Left lung (tissue), 10 donors: ENCODE measurements around the gene ST6GALNAC6. TPM values are rescaled to one million over a fixed set of nuclear protein-coding genes. Genes with fewer than 3 reads are reported as not detected.

Source experiments
- ATAC-seq: fragments of 200-7000 bp; cut with Tn5 transposase; one replicate; pipeline ENCODE4 v1.9.1; 2020; ENCODE audit warnings: moderate library complexity
- DNase-seq, 4 donors: peaks; one replicate each; pipeline ENCODE4 v3.0.0-alpha.2; 2013 to 2020
- H3K27ac ChIP-seq, 2 donors: fragments of 200-600 bp; sonication (generic) in 1 of 2; one replicate each; pipeline versions ENCODE4 v1.5.0 to v1.8.0; 2020 to 2021
- H3K27me3 ChIP-seq, 2 donors: fragments of 200-600 bp; sonication (generic) in 1 of 2; one replicate each; pipeline versions ENCODE4 v1.5.0 to v1.8.0; 2020 to 2021
- H3K36me3 ChIP-seq, 2 donors: fragments of 200-600 bp; sonication (generic) in 1 of 2; one replicate each; pipeline versions ENCODE4 v1.5.0 to v1.8.0; 2020 to 2021
- H3K4me1 ChIP-seq, 2 donors: fragments of 200-600 bp; one replicate each; pipeline ENCODE4 v1.8.0; 2021
- H3K4me3 ChIP-seq, 2 donors: fragments of 200-600 bp; sonication (generic) in 1 of 2; one replicate each; pipeline versions ENCODE4 v1.5.0 to v1.8.0; 2020 to 2021; ENCODE audit warnings: mild to moderate bottlenecking in 1 of 2
- H3K9me3 ChIP-seq, 2 donors: fragments of 200-600 bp; sonication (generic) in 1 of 2; one replicate each; pipeline versions ENCODE4 v1.5.0 to v1.8.0; 2020 to 2021
- CTCF ChIP-seq, 2 donors: fragments of 200-600 bp; sonication (generic) in 1 of 2; IDR thresholded peaks; one replicate each; pipeline versions ENCODE4 v1.5.0 to v1.8.0; 2021; ENCODE audit warnings: antibody characterized with exemption in 2 of 2
- intact Hi-C, 2 donors: fragments of 100-400 bp; cut with DNase I; formaldehyde crosslinking; loops; one replicate each; pipeline versions ENCODE4 v1.11.2 to v1.14.2; 2022
- polyA plus RNA-seq, 6 donors: library from polyadenylated mRNA; unstranded; fragments of 120-200 nt; gene quantifications; one replicate each; pipeline ENCODE4 v1.2.1, GENCODE V29; 2013; ENCODE audit not compliant: insufficient read length in 6 of 6
- total RNA-seq, 2 donors: library from RNA; stranded (reverse); fragmentation: NEBNext Ultra II Directional; extraction: Animal tissue kit (Norgen Biotek cat#: 25700); gene quantifications; one replicate each; pipeline ENCODE4 v1.2.1, GENCODE V29; 2021
- donor health status: DM: no; HTN: yes; CAD: no.
- donor health status: DM: no; HTN: no; CAD: no.

Gene ST6GALNAC6
- total and polyA plus RNA-seq, 8 donors = 43.5 to 57.0 (median 48.6) TPM

GRCh38 chr9:127929625-127929979 is 30.2 kb upstream of the ST6GALNAC6 start:
- H3K27me3 ChIP-seq = peaks cover 0 to 68% of the 10 kb centered on the region in 2 donors
- H3K27ac ChIP-seq = no peak overlapping the region
- peaks cover 0 to 5% of the 10 kb centered on the region in 2 donors for H3K36me3 ChIP-seq
- ATAC-seq = no peak
- H3K4me1 ChIP-seq = peaks cover 26 to 45% of the 10 kb centered on the region in 2 donors
- no peaks in the 10 kb centered on the region for H3K9me3 ChIP-seq
- no peak for DNase-seq
- intact Hi-C loops = loop anchor here in 1 of 2 donors (10.0 kb wide), 1 partner anchor 415 kb away; no protein-coding TSS in a partner anchor
- no peak for TF ChIP-seq CTCF (IDR thresholded peaks at IDR 0.05)
- no peak overlapping the region for H3K4me3 ChIP-seq

GRCh38 chr9:127928676-127929624 is 29.5 kb upstream of the ST6GALNAC6 start:
- no peak for ATAC-seq
- intact Hi-C loops = loop anchor here in 1 of 2 donors (10.0 kb wide), 1 partner anchor 414 kb away; no protein-coding TSS in a partner anchor
- Histone ChIP-seq H3K4me3 (no peak overlapping the region), H3K27ac (no peak overlapping the region), H3K36me3 (no peaks in the 10 kb centered on the region), H3K9me3 (no peaks in the 10 kb centered on the region), H3K4me1 (peaks cover 26 to 40% of the 10 kb centered on the region in 2 donors), H3K27me3 (peaks cover 0 to 68% of the 10 kb centered on the region in 2 donors)
- DNase-seq = no peak
- TF ChIP-seq CTCF (IDR thresholded peaks at IDR 0.05) = no peak

GRCh38 chr9:127927988-127928675 is 28.7 kb upstream of the ST6GALNAC6 start:
- no peaks in the 10 kb centered on the region for H3K36me3 ChIP-seq
- no peaks in the 10 kb centered on the region for H3K9me3 ChIP-seq
- no peak overlapping the region for H3K27ac ChIP-seq
- no peak for TF ChIP-seq CTCF (IDR thresholded peaks at IDR 0.05)
- intact Hi-C loops = loop anchor here in 1 of 2 donors (10.0 kb wide), 1 partner anchor 413 kb away; no protein-coding TSS in a partner anchor
- DNase-seq (no peak), ATAC-seq (peak; percentile 20)
- H3K4me3 ChIP-seq = peak overlapping the region in 1 of 2 donors; percentile 40
- peaks cover 26 to 40% of the 10 kb centered on the region in 2 donors for H3K4me1 ChIP-seq
- H3K27me3 ChIP-seq = peaks cover 0 to 68% of the 10 kb centered on the region in 2 donors

- intact Hi-C loops = loop anchor here in 1 of 2 donors (10.0 kb wide), 1 partner anchor 413 kb away; no protein-coding TSS in a partner anchor
- H3K27ac ChIP-seq = no peak overlapping the region
- no peaks in the 10 kb centered on the region for H3K36me3 ChIP-seq
- peak overlapping the region; percentile 22 to 40 for H3K4me3 ChIP-seq
- ATAC-seq (peak; percentile 56), DNase-seq (no peak)
- no peak for TF ChIP-seq CTCF (IDR thresholded peaks at IDR 0.05)
- H3K4me1 ChIP-seq = peaks cover 26 to 40% of the 10 kb centered on the region in 2 donors
- H3K27me3 ChIP-seq = peaks cover 0 to 68% of the 10 kb centered on the region in 2 donors
- no peaks in the 10 kb centered on the region for H3K9me3 ChIP-seq
These were observed 28.0 kb upstream of the ST6GALNAC6 start for GRCh38 chr9:127927201-127927987.
